Testis (tissue), 3 donors: ENCODE results near the gene TMOD2. TPM values are rescaled to one million over a fixed set of nuclear protein-coding genes. Genes with fewer than 3 reads are reported as not detected.

Experiments used
- DNase-seq: peaks from one replicate; pipeline ENCODE4 v3.0.0-alpha.2; 2019
- H3K27ac ChIP-seq, 2 donors: fragments of 200-600 bp; sonication (generic); one replicate each; pipeline ENCODE4 v1.5.1; 2019
- H3K27me3 ChIP-seq: fragments of 200-600 bp; sonication (generic); one replicate; pipeline ENCODE4 v1.5.1; 2019
- H3K36me3 ChIP-seq: fragments of 200-600 bp; sonication (generic); one replicate; pipeline ENCODE4 v1.5.1; 2017; ENCODE audit warnings: low read depth; ENCODE audit errors: missing control alignments
- H3K4me1 ChIP-seq: fragments of 200-600 bp; sonication (generic); one replicate; pipeline ENCODE4 v1.5.1; 2019
- H3K4me3 ChIP-seq, 2 donors: fragments of 200-600 bp; sonication (generic); one replicate each; pipeline ENCODE4 v1.5.1; 2017 to 2019
- H3K9me3 ChIP-seq: fragments of 200-600 bp; sonication (generic); one replicate; pipeline ENCODE4 v1.5.1; 2017
- CTCF ChIP-seq, 3 experiments: fragments of 450-650 bp in 2 of 3; fragments of 200-600 bp in 1 of 3; sonication (generic) in 1 of 3; IDR thresholded peaks; one replicate each; pipeline ENCODE4 v1.5.1; 2016 to 2019; ENCODE audit warnings: antibody characterized with exemption in 3 of 3, mild to moderate bottlenecking in 2 of 3, moderate library complexity in 1 of 3
- POLR2A ChIP-seq: fragments of 450-650 bp; IDR thresholded peaks from one replicate; pipeline ENCODE4 v1.6.1; 2017; ENCODE audit warnings: antibody characterized with exemption, mild to moderate bottlenecking, moderate library complexity
- WGBS, 2 donors: methylation state at CpG; one replicate each; pipeline ENCODE4 v1.1.5; 2018; 5-methylcytosine and 5-hydroxymethylcytosine counted together
- intact Hi-C: fragments of 100-400 bp; cut with DNase I; formaldehyde crosslinking; loops from one replicate; pipeline ENCODE4 v1.15.1; 2023; ENCODE audit warnings: low total_unique reads
- polyA plus RNA-seq: library from polyadenylated mRNA; stranded (reverse); fragments of 350-450 nt; fragmentation: Illumina TruSeq; extraction: RNeasy Lipid Tissue Mini Kit (QIAGEN cat#74804); gene quantifications from one replicate; pipeline ENCODE4 v1.2.3, GENCODE V29; 2014; ENCODE audit warnings: low read depth, low replicate concordance; ENCODE audit not compliant: insufficient read depth
- total RNA-seq, 2 donors: library from RNA; depleted of rRNA; stranded (reverse); fragments of >200 nt; gene quantifications; one replicate each; pipeline ENCODE4 v1.2.3, GENCODE V29; 2016

Gene TMOD2
- total and polyA plus RNA-seq, 3 donors from 2014 or later, result 5.8 to 6.4 (median 5.9) TPM

- DNase-seq, result no peak
- intact Hi-C loops, result no loop called here
- Histone ChIP-seq H3K9me3 (no peaks in the 10 kb centered on the region), H3K27me3 (no peaks in the 10 kb centered on the region), H3K36me3 (no peaks in the 10 kb centered on the region), H3K4me3 (no peak overlapping the region), H3K4me1 (no peaks in the 10 kb centered on the region), H3K27ac (no peak overlapping the region)
- 85 to 88% methylated on average over 2 of the region's 2 CpGs for WGBS, 2 donors
- TF ChIP-seq POLR2A (no peak), CTCF (IDR thresholded peaks at IDR 0.05) (no peak)
These were observed 61.2 kb downstream of the TMOD2 start for GRCh38 chr15:51812598-51812997.

GRCh38 chr15:51814606-51815005 is 63.2 kb downstream of the TMOD2 start:
- TF ChIP-seq POLR2A (no peak), CTCF (IDR thresholded peaks at IDR 0.05) (no peak)
- 92 to 97% methylated on average over 3 of the region's 3 CpGs for WGBS, 2 donors
- no peaks in the 10 kb centered on the region for H3K36me3 ChIP-seq

GRCh38 chr15:51816611-51817010 is 65.2 kb downstream of the TMOD2 start:
- TF ChIP-seq CTCF (IDR thresholded peaks at IDR 0.05) (no peak), POLR2A (no peak)
- Histone ChIP-seq H3K4me1 (no peaks in the 10 kb centered on the region), H3K27ac (no peak overlapping the region), H3K4me3 (no peak overlapping the region), H3K36me3 (no peaks in the 10 kb centered on the region), H3K27me3 (no peaks in the 10 kb centered on the region), H3K9me3 (no peaks in the 10 kb centered on the region)
- intact Hi-C loops, result no loop called here
- no peak for DNase-seq

More at GRCh38 chr15:51814606-51815005, 63.2 kb downstream of the TMOD2 start:
- Histone ChIP-seq H3K27me3 (no peaks in the 10 kb centered on the region), H3K27ac (no peak overlapping the region), H3K4me1 (no peaks in the 10 kb centered on the region), H3K9me3 (no peaks in the 10 kb centered on the region), H3K4me3 (no peak overlapping the region)
- intact Hi-C loops, result no loop called here
- DNase-seq, result no peak

GRCh38 chr15:51818150-51818549 is 66.8 kb downstream of the TMOD2 start:
- no peaks in the 10 kb centered on the region for H3K36me3 ChIP-seq
- WGBS, 2 donors, result 63 to 64% methylated on average over 3 of the region's 3 CpGs

More at GRCh38 chr15:51818150-51818549, 66.8 kb downstream of the TMOD2 start:
- DNase-seq, result no peak
- intact Hi-C loops, result no loop called here
- Histone ChIP-seq H3K9me3 (no peaks in the 10 kb centered on the region), H3K4me1 (no peaks in the 10 kb centered on the region), H3K4me3 (no peak overlapping the region), H3K27ac (no peak overlapping the region), H3K27me3 (no peaks in the 10 kb centered on the region)
- no peak for TF ChIP-seq POLR2A
- TF ChIP-seq CTCF (IDR thresholded peaks at IDR 0.05), result no peak
